Activated CD4-positive, alpha-beta memory T cell treated with anti-CD3 and anti-CD28 coated beads, Interleukin-2, amount 10 ng/mL, durations not matched to agents 7 days and 5 days (primary cell): ENCODE data around the gene OSBPL3. TPM values are rescaled to one million over a fixed set of nuclear protein-coding genes. Genes with fewer than 3 reads are reported as not detected.

Experiments used
- CTCF ChIA-PET: fragments of 350-600 bp; sonication (Branson Sonifier 250); formaldehyde crosslinking; loops from one replicate; lab custom pipeline; 2021; ENCODE audit warnings: antibody characterized with exemption, inconsistent platforms; lab: Charles Lee
- POLR2A ChIA-PET: fragments of 350-600 bp; sonication (Branson Sonifier 250); formaldehyde crosslinking; loops from one replicate; lab custom pipeline; 2021; ENCODE audit warnings: antibody characterized with exemption; lab: Charles Lee
- DNase-seq: peaks from one replicate; pipeline ENCODE4 v3.0.0-alpha.2; 2020
- H3K27ac Mint-ChIP-seq: one replicate; pipeline ENCODE4 v1.8.0; 2021; ENCODE audit warnings: mild to moderate bottlenecking, mixed read lengths
- H3K27me3 Mint-ChIP-seq: one replicate; pipeline ENCODE4 v1.8.0; 2021; ENCODE audit warnings: mixed read lengths
- H3K36me3 Mint-ChIP-seq: one replicate; pipeline ENCODE4 v1.8.0; 2021; ENCODE audit warnings: low read depth, mixed read lengths
- H3K4me1 Mint-ChIP-seq: one replicate; pipeline ENCODE4 v1.8.0; 2021; ENCODE audit warnings: mixed read lengths
- H3K4me3 Mint-ChIP-seq: one replicate; pipeline ENCODE4 v1.8.0; 2021; ENCODE audit warnings: mild to moderate bottlenecking, mixed read lengths
- H3K9me3 Mint-ChIP-seq: one replicate; pipeline ENCODE4 v1.8.0; 2021; ENCODE audit warnings: mixed read lengths
- total RNA-seq, 2 experiments: library from RNA; stranded (reverse); gene quantifications; one replicate each; pipeline ENCODE4 v1.2.3, GENCODE V29; 2021

OSBPL3 gene
- total RNA-seq, 2 experiments from 2014 or later: 90.3 to 99.9 TPM

GRCh38 chr7:24829787-24830186 lies 150.2 kb downstream of the OSBPL3 start:
- H3K27me3 Mint-ChIP-seq: no peaks in the 10 kb centered on the region

DNA sequence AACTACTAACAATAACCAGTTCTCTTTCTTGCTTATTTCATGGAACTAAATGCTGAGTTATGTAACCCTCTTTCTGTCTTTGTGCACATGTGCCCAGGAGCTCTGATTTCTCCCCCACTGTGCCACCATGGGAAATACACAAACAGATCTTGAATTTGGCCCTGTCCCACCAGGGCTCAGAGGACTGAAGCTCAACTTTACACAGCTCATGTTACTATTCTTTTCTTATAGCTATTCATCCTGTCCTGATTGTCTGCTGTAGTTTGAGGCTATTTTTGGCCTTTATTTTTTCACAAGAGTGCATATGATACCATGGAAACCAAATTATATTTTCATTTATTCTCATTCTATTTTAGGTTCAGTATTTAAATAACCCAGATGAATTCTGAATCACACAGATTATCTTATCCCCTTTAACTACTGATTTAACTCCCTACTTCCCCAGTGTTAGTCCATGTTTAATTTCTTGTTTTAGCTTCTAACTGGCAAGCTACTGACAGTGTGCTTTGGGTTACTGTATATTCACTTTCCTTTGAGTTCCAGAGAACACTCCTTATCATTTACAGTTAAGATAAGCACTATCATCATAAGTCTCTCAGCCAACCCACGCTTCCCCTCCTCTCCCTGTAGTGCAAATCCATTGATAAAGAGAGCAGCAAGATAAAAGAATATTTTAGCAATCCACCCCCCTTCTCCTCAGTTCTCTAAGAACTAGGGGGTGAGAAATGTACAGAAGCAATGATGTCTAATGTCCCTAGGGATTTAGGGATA lies 150.9 kb downstream of the OSBPL3 start:
- DNase-seq: no peak
- H3K27ac Mint-ChIP-seq: peak overlapping the region; percentile 6
- H3K9me3 Mint-ChIP-seq: no peaks in the 10 kb centered on the region
- ChIA-PET POLR2A (interaction anchor here (3.3 kb wide), 1 partner anchor 8 kb away, joined by 15 read pairs; no protein-coding TSS in a partner anchor), CTCF (interaction anchor here (0.8 to 1.2 kb wide), 2 partner anchors 8 to 150 kb away, joined by 3 to 4 read pairs; no protein-coding TSS in a partner anchor)
- H3K27me3 Mint-ChIP-seq: no peaks in the 10 kb centered on the region
- H3K4me3 Mint-ChIP-seq: no peak overlapping the region
- peaks cover 89% of the 10 kb centered on the region for H3K36me3 Mint-ChIP-seq
- H3K4me1 Mint-ChIP-seq: peaks cover 86% of the 10 kb centered on the region

More at GRCh38 chr7:24829787-24830186, 150.2 kb downstream of the OSBPL3 start:
- Mint-ChIP-seq H3K4me3 (no peak overlapping the region), H3K27ac (no peak overlapping the region), H3K36me3 (peaks cover 83% of the 10 kb centered on the region), H3K4me1 (peaks cover 81% of the 10 kb centered on the region), H3K9me3 (no peaks in the 10 kb centered on the region)
- ChIA-PET CTCF (interaction anchor here (0.8 to 1.2 kb wide), 2 partner anchors 9 to 149 kb away, joined by 3 to 4 read pairs; no protein-coding TSS in a partner anchor), POLR2A (interaction anchor here (3.3 kb wide), 1 partner anchor 9 kb away, joined by 15 read pairs; no protein-coding TSS in a partner anchor)
- DNase-seq: no peak

- ChIA-PET CTCF (interaction anchor here (0.7 to 2.8 kb wide), 6 partner anchors 9 to 270 kb away, joined by 3 to 10 read pairs (median 4); partner anchors contain the start of gene OSBPL3), POLR2A (interaction anchor here (1.0 to 3.7 kb wide), 8 partner anchors 8 to 153 kb away, joined by 3 to 50 read pairs (median 5); partner anchors contain the start of gene OSBPL3)
- no peaks in the 10 kb centered on the region for H3K9me3 Mint-ChIP-seq
- H3K4me1 Mint-ChIP-seq: peaks cover 79% of the 10 kb centered on the region
- no peak overlapping the region for H3K4me3 Mint-ChIP-seq
- no peak for DNase-seq
- H3K36me3 Mint-ChIP-seq: peaks cover 87% of the 10 kb centered on the region
- H3K27me3 Mint-ChIP-seq: no peaks in the 10 kb centered on the region
- peak overlapping the region; percentile 87 for H3K27ac Mint-ChIP-seq
These were observed 152.4 kb downstream of the OSBPL3 start for GRCh38 chr7:24827589-24827988.

DNA sequence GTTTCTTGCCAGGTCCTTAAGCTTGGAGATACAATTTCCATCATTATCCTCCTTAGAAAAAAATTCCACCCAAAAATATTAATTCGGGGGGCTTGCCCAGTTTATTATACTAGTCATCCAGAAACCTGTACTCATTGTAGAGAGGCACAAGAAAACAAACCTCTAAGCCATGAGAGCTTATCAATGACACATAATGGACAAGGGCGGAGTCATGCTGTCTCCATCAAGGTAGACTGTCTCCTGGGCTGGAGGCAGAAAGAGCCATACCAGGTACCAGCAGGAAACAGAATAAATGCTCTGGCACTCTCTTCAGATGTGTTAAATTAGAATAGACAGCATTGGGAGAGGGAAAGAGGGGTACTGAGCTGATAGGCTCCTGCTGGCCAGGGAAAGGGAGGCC lies 153.0 kb downstream of the OSBPL3 start:
- POLR2A ChIA-PET: interaction anchor here (0.7 to 3.7 kb wide), 14 partner anchors 9 to 299 kb away, joined by 3 to 50 read pairs (median 4); partner anchors contain the start of genes CYCS and OSBPL3
- CTCF ChIA-PET: interaction anchor here (0.6 to 2.8 kb wide), 10 partner anchors 9 to 310 kb away, joined by 3 to 12 read pairs (median 4); partner anchors contain the start of gene OSBPL3
- peak; percentile 29 for DNase-seq
- H3K27me3 Mint-ChIP-seq: no peaks in the 10 kb centered on the region
- H3K4me1 Mint-ChIP-seq: peaks cover 82% of the 10 kb centered on the region
- no peaks in the 10 kb centered on the region for H3K9me3 Mint-ChIP-seq
- peak overlapping the region; percentile 87 for H3K27ac Mint-ChIP-seq
- H3K4me3 Mint-ChIP-seq: peak overlapping the region; percentile 43
- peaks cover 86% of the 10 kb centered on the region for H3K36me3 Mint-ChIP-seq

GRCh38 chr7:24826662-24827020 lies 153.3 kb downstream of the OSBPL3 start:
- DNase-seq: peak; percentile 29
- POLR2A ChIA-PET: interaction anchor here (0.7 to 3.7 kb wide), 15 partner anchors 9 to 299 kb away, joined by 3 to 50 read pairs (median 4); partner anchors contain the start of genes CYCS and OSBPL3
- Mint-ChIP-seq H3K27me3 (no peaks in the 10 kb centered on the region), H3K9me3 (no peaks in the 10 kb centered on the region), H3K4me1 (peaks cover 83% of the 10 kb centered on the region), H3K27ac (peak overlapping the region; percentile 87), H3K36me3 (peaks cover 85% of the 10 kb centered on the region), H3K4me3 (peak overlapping the region; percentile 43)
- CTCF ChIA-PET: interaction anchor here (0.6 to 2.8 kb wide), 11 partner anchors 10 to 1311 kb away, joined by 3 to 12 read pairs (median 4); partner anchors contain the start of gene OSBPL3

GRCh38 chr7:24825931-24826661 lies 153.9 kb downstream of the OSBPL3 start:
- ChIA-PET CTCF (interaction anchor here (0.6 to 2.8 kb wide), 8 partner anchors 14 to 1311 kb away, joined by 3 to 12 read pairs (median 4); partner anchors contain the start of gene OSBPL3), POLR2A (interaction anchor here (0.9 to 3.7 kb wide), 11 partner anchors 10 to 299 kb away, joined by 3 to 50 read pairs (median 5); partner anchors contain the start of genes CYCS and OSBPL3)
- Mint-ChIP-seq H3K36me3 (peaks cover 82% of the 10 kb centered on the region), H3K9me3 (no peaks in the 10 kb centered on the region), H3K27me3 (no peaks in the 10 kb centered on the region), H3K4me1 (peaks cover 83% of the 10 kb centered on the region), H3K4me3 (peak overlapping the region; percentile 43), H3K27ac (peak overlapping the region; percentile 87)
- peak; percentile 26 for DNase-seq

- H3K4me3 Mint-ChIP-seq: no peak overlapping the region
- peaks cover 75% of the 10 kb centered on the region for H3K36me3 Mint-ChIP-seq
- H3K9me3 Mint-ChIP-seq: no peaks in the 10 kb centered on the region
- no peaks in the 10 kb centered on the region for H3K27me3 Mint-ChIP-seq
- no peak for DNase-seq
- ChIA-PET POLR2A (interaction anchor here (1.0 to 3.7 kb wide), 4 partner anchors 65 to 155 kb away, joined by 3 to 50 read pairs (median 28); partner anchors contain the start of gene OSBPL3), CTCF (interaction anchor here (0.6 to 2.8 kb wide), 4 partner anchors 13 to 244 kb away, joined by 3 to 12 read pairs (median 7); partner anchors contain the start of gene OSBPL3)
- H3K4me1 Mint-ChIP-seq: peaks cover 82% of the 10 kb centered on the region
- peak overlapping the region; percentile 87 for H3K27ac Mint-ChIP-seq
These were observed 154.6 kb downstream of the OSBPL3 start for GRCh38 chr7:24825381-24825794.

- ChIA-PET CTCF (interaction anchor here (0.6 to 2.5 kb wide), 2 partner anchors 13 to 104 kb away, joined by 3 to 12 read pairs; no protein-coding TSS in a partner anchor), POLR2A (interaction anchor here (1.0 to 3.7 kb wide), 4 partner anchors 64 to 155 kb away, joined by 3 to 50 read pairs (median 28); partner anchors contain the start of gene OSBPL3)
- Mint-ChIP-seq H3K4me3 (no peak overlapping the region), H3K27ac (peak overlapping the region; percentile 87), H3K4me1 (peaks cover 82% of the 10 kb centered on the region), H3K27me3 (no peaks in the 10 kb centered on the region), H3K36me3 (peaks cover 75% of the 10 kb centered on the region), H3K9me3 (no peaks in the 10 kb centered on the region)
- DNase-seq: no peak
These were observed 155.1 kb downstream of the OSBPL3 start for GRCh38 chr7:24824896-24825295.

GRCh38 chr7:24824400-24824799 lies 155.6 kb downstream of the OSBPL3 start:
- CTCF ChIA-PET: no interaction called here
- Mint-ChIP-seq H3K27ac (peak overlapping the region; percentile 87), H3K4me1 (peaks cover 80% of the 10 kb centered on the region), H3K27me3 (no peaks in the 10 kb centered on the region), H3K9me3 (no peaks in the 10 kb centered on the region), H3K36me3 (peaks cover 76% of the 10 kb centered on the region), H3K4me3 (no peak overlapping the region)
- POLR2A ChIA-PET: interaction anchor here (1.0 to 3.7 kb wide), 4 partner anchors 64 to 156 kb away, joined by 3 to 50 read pairs (median 28); partner anchors contain the start of gene OSBPL3
- DNase-seq: no peak

GRCh38 chr7:24821754-24822054 lies 158.3 kb downstream of the OSBPL3 start:
- H3K27ac Mint-ChIP-seq: peak overlapping the region; percentile 100
- H3K27me3 Mint-ChIP-seq: no peaks in the 10 kb centered on the region
- H3K9me3 Mint-ChIP-seq: no peaks in the 10 kb centered on the region
- peak overlapping the region; percentile 56 for H3K4me3 Mint-ChIP-seq
- ChIA-PET POLR2A (interaction anchor here (0.8 to 4.3 kb wide), 22 partner anchors 9 to 303 kb away, joined by 3 to 135 read pairs (median 7); partner anchors contain the start of genes CYCS and OSBPL3), CTCF (interaction anchor here (1.1 to 4.6 kb wide), 18 partner anchors 10 to 272 kb away, joined by 3 to 90 read pairs (median 8); partner anchors contain the start of genes OSBPL3 and PALS2)
- DNase-seq: no peak
- H3K4me1 Mint-ChIP-seq: peaks cover 62% of the 10 kb centered on the region
- H3K36me3 Mint-ChIP-seq: peaks cover 78% of the 10 kb centered on the region

- H3K36me3 Mint-ChIP-seq: peaks cover 78% of the 10 kb centered on the region
- CTCF ChIA-PET: interaction anchor here (0.6 to 4.6 kb wide), 51 partner anchors 8 to 304 kb away, joined by 3 to 90 read pairs (median 4); partner anchors contain the start of genes CYCS, OSBPL3 and PALS2
- no peaks in the 10 kb centered on the region for H3K9me3 Mint-ChIP-seq
- H3K4me3 Mint-ChIP-seq: peak overlapping the region; percentile 56
- POLR2A ChIA-PET: interaction anchor here (0.8 to 4.3 kb wide), 27 partner anchors 10 to 304 kb away, joined by 3 to 135 read pairs (median 6); partner anchors contain the start of genes CYCS and OSBPL3
- H3K27me3 Mint-ChIP-seq: no peaks in the 10 kb centered on the region
- DNase-seq: peak; percentile 90
- H3K4me1 Mint-ChIP-seq: peaks cover 57% of the 10 kb centered on the region
- peak overlapping the region; percentile 100 for H3K27ac Mint-ChIP-seq
These were observed 158.8 kb downstream of the OSBPL3 start for GRCh38 chr7:24821045-24821753.
